ENCODE data around the gene SKP2.
A peak's percentile ranks its signal among the peaks of the same experiment; 100 is the strongest.
"Not testable (repeated sequence)": the region's sequence is repeated elsewhere in the genome, so short reads cannot be mapped to it uniquely, and the experiment has no call there.

SKP2 gene

DNA sequence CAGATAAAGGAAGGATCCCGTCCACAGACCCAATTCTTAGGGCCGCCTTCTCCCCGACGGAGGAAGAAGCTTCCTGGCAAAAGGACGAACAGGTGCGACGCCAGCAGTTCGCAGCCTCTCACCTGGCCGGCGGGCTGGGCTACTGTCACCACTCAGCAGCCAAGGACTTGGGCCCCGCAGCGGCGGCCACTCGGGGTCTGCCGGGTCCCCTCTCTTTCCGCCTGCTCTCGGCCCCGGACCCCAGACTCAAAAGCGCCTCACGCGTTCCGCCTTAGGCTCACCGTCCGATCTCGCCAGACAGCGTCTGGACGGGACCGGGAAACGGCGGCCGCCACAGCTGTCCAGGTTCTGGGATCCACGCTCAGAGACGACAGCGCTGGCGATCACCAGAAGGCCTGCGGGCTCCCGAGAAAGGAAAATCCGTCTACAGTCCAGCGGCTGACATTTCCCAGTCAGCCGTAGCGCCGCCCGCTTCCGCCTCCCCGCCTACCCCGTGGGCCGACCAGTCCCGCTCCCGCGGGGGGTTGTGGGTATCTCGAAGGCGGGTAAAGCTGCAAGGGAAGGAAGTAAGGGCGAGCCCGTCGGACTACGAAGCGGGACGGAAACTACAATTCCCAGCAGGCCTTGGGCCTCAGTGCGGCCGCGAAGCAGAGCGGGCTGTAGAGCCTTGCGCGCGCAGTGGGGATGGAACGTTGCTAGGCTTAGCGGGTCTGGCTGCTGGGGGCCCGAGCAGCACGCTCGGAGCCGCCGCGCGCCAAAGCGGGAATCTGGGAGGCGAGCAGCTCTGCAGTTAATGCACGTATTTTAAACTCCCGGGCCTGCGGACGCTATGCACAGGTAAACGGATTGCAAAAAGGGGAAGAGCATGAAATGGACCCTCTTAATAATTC, at the start of gene SKP2, which contains the start of gene LMBRD2:
Gene SKP2, plus strand, starts transcription at position 678 of the 890 bp plus-strand sequence. Its CDS starts 152 bp downstream, at position 830.
Gene LMBRD2, minus strand, starts transcription at position 454 of the 890 bp plus-strand sequence. CDS start 8,538 bp downstream, outside the sequence.
- peak; percentile 90 to 95 for DNase-seq (ENCODE audit: low read depth in 2 of 2)

DNA sequence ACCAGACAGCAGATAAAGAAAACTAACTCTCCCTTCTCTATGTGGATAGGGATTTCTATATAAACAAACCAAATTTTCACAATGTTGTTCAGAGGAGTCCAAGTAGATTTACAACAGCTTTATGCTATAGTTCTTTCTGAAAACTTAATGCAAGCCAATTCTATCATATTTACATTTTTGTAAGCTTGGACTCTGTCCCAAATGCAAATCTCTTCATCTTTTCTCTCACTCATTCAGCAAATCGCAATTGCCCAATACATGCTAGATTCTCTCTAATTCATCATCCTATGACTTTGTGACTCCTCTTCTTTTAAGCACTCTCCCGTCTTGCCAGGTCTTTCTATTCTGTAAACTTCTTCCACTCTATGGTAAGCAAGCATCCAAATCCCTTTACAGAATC, 46.1 kb upstream of the SKP2 start:
- no peak for DNase-seq (ENCODE audit: low read depth in 2 of 2)

- DNase-seq (ENCODE audit: low read depth in 2 of 2) = no peak
Observed at GRCh38 chr5:36108758-36109460, 43.0 kb upstream of the SKP2 start.

GRCh38 chr5:36111238-36111637, 40.7 kb upstream of the SKP2 start:
- no peak for DNase-seq (ENCODE audit: low read depth in 2 of 2)

GRCh38 chr5:36125868-36126267, 26.0 kb upstream of the SKP2 start:
- no peak for DNase-seq (ENCODE audit: low read depth in 2 of 2)

DNA sequence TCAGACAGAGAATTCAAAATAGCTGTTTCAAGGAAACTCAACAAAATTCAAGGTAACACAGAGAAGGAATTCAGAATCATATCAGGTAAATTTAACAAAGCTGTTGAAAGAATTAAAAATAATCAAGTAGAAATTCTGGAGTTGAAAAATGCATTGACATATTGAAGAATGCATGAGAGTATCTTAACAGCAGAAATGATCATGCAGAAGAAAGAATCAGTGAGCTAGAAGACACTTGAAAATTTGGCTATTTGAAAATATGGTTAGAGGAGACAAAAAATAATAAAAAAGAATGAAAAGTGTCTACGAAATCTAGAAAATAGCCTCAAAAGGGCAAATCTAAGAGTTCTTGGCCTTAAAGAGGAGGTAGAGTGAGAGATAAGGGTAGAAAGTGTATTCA, 23.1 kb upstream of the SKP2 start:
- DNase-seq (ENCODE audit: low read depth in 2 of 2) = no peak

GRCh38 chr5:36129666-36130065, 22.2 kb upstream of the SKP2 start:
- DNase-seq (ENCODE audit: low read depth in 2 of 2) = not testable (repeated sequence)

DNA sequence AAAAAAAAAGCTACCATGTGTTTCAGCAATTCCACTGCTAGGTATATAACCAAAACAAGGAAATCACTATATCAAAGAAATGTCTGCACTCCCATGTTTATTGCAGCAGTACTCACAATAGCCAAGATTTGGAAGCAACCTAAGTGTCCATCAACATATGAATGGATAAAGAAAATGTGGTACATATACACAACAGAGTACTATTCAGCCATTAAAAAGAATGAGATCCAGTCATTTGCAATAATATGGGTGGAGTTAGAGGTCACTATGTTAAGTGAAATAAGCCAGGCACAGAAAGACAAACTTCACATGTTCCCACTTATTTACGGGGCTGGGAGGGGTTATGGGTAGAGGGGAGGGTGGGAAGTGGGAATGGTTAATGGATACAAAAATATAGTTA, 18.9 kb upstream of the SKP2 start:
- DNase-seq (ENCODE audit: low read depth in 2 of 2) = not testable (repeated sequence)

- no peak for DNase-seq (ENCODE audit: low read depth in 2 of 2)
Observed at GRCh38 chr5:36135988-36136387, 15.9 kb upstream of the SKP2 start.

DNA sequence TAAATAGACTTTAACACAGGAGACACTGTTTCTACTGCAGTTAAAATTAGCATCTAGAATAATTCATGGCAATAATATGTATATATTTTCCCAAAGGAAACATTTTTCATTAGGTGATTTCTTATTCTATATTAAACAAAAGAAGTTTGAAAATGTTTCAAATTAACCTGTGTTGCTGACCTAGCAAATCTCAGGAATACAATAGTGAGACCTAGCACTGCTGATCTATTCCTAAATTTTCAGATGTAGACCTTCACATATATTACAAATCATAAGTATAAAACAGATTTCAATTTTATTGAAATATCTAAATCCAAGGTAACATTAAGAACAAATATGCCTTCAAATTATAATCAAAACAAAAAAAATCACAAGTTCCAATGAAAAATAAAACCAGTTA, 15.3 kb upstream of the SKP2 start:
- no peak for DNase-seq (ENCODE audit: low read depth in 2 of 2)

- no peak for DNase-seq (ENCODE audit: low read depth in 2 of 2)
Observed at GRCh38 chr5:36138900-36139683, 12.8 kb upstream of the SKP2 start.

DNA sequence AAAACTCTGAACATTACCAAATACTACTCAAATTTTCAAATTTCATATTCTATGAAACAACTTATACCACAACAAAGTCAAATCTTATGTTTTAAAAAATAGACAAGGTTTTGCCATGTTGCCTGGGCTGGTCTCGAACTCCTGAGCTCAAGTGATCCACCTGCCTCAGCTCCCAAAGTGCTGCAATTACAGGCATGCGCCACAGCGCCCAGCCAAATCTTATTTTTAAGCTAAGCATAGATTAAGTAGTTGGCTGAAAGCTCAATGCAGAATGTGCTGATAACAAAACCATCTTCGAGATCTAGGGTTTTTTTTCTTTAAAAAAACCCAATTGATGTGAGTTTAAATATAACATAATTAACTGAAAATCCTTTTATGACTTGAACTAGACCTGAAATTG, 6.6 kb upstream of the SKP2 start:
- no peak for DNase-seq (ENCODE audit: low read depth in 2 of 2)

- no peak for DNase-seq (ENCODE audit: low read depth in 2 of 2)
Observed at GRCh38 chr5:36146390-36146789, 5.5 kb upstream of the SKP2 start.

DNA sequence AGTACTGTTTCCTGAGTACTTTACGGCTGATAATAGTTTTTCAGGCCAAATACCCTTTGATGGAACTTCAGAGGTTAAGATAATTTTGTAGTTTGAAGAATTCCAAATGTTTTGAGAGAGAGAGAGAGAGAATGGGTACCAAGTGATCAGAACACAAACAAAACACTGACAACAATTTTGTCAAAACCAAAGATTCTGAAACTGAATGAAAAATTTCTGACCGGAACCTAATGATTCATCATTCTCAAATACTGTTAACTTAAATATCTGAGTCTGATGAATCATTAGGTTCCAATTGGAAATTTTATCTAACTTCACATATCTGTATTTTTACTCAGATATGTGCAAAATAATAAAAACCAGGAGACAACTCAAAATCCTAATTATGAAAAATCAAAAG, 4.2 kb upstream of the SKP2 start:
- no peak for DNase-seq (ENCODE audit: low read depth in 2 of 2)

DNA sequence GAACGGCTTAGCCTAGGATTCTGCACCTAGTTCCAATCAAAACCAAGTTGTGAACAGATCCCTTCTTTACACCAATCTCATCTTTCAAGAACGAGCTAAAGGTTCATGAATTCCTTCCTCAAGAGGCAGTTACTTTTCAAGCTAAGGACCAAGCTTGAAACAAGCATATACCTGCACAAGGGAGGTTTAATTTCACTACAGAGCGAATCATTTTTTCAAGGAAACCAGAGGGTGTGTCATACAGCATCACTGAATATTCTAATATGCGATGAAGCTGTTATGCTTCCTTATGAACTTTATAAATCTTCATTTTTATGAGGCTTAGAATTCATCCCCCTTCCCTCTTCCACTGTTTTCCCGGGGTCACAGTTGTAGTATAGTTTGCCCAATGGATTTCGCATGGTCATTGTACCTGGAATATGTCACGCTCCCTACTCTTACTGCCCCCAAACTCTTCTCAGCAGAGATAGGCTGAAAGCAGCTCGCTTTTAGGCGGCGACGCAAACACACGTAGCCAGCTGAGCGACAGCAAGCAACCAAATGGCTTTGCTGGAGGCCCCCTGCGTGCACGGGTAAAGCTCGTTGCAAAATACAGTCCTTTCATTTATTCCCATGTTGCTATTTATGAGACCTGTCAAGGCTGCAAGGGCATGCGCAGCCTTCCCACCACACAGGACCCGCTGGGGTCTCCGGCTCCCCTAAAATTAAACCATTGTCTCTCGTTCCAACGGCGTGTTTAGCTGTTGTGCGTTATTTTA, 1.1 kb upstream of the SKP2 start:
- DNase-seq (ENCODE audit: low read depth in 2 of 2) = peak in 1 of 2 donors; percentile 12

GRCh38 chr5:36152324-36153297, 700 bp downstream of the SKP2 start:
- DNase-seq (ENCODE audit: low read depth in 2 of 2) = no peak

- no peak for DNase-seq (ENCODE audit: low read depth in 2 of 2)
Observed at GRCh38 chr5:36153298-36153677, 1.4 kb downstream of the SKP2 start.

GRCh38 chr5:36153726-36154125, 1.8 kb downstream of the SKP2 start:
- DNase-seq (ENCODE audit: low read depth in 2 of 2) = no peak

DNA sequence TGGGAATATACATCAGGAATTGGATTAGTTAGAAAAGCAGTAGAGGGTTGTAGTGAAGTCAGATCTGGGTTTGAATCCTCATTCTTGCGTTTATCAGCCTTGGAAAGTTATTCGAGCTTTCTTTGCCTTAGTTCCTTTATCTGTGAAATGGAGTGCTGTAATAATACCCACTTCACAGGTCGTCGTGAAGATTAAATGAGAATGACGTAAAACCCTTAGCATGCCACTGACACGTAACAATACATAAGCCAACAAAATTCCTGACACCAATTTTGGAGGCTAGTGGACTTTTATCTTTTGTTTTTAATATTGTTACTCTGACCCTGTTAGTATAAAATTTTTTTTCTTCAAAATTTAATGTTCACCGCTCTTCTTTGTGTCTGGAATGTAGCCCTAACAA, 3.4 kb downstream of the SKP2 start:
- DNase-seq (ENCODE audit: low read depth in 2 of 2) = no peak

GRCh38 chr5:36156121-36156601, 4.2 kb downstream of the SKP2 start:
- no peak for DNase-seq (ENCODE audit: low read depth in 2 of 2)
